Measurements from ENCODE around the gene PLXDC2. TPM values are rescaled to one million over a fixed set of nuclear protein-coding genes. Genes with fewer than 3 reads are reported as not detected.

PLXDC2 gene
- total and polyA plus RNA-seq, 2 donors (not counting 1 experiment from before 2014, with no cell fraction given): 4.2 to 5.1 TPM

- H3K9me3 ChIP-seq (ENCODE audit: control insufficient read depth, insufficient read depth, low read depth, low read length): no peaks in the 10 kb centered on the region
These were observed 312.6 kb downstream of the PLXDC2 start for GRCh38 chr10:20128811-20129210.

GRCh38 chr10:20132816-20133215 is 316.6 kb downstream of the PLXDC2 start:
- Histone ChIP-seq H3K27ac (ENCODE audit: insufficient read depth, low read length) (no peak overlapping the region), H3K36me3 (ENCODE audit: control insufficient read depth, insufficient read depth, low read length) (no peaks in the 10 kb centered on the region), H3K27me3 (ENCODE audit: control insufficient read depth, insufficient read depth, low read length) (no peaks in the 10 kb centered on the region), H2AFZ (ENCODE audit: low read length) (no peak overlapping the region), H3K79me2 (ENCODE audit: control insufficient read depth, insufficient read depth, low read length) (no peaks in the 10 kb centered on the region), H3K4me1 (ENCODE audit: control insufficient read depth, extremely low read depth, insufficient read depth, low read length) (no peaks in the 10 kb centered on the region), H3K4me2 (ENCODE audit: extremely low read depth, insufficient read depth, low read length) (no peak overlapping the region), H3K9ac (ENCODE audit: insufficient read depth, low read length) (no peak overlapping the region), H3K4me3 (replicated peaks in 1 of 4; ENCODE audit: control extremely low read depth in 1 of 4, insufficient read depth in 1 of 4, low read depth in 3 of 4, low read length in 4 of 4) (no peak overlapping the region), H3K9me3 (ENCODE audit: control insufficient read depth, insufficient read depth, low read depth, low read length) (no peaks in the 10 kb centered on the region), H4K20me1 (ENCODE audit: control insufficient read depth, extremely low read depth, insufficient read depth, low read length) (no peaks in the 10 kb centered on the region)
- no peak for DNase-seq (ENCODE audit: low read depth in 2 of 2)
- TF ChIP-seq CTCF (conservative IDR thresholded peaks at IDR 0.05 in 1 of 2, IDR thresholded peaks at IDR 0.05 in 1 of 2; ENCODE audit: low read depth in 1 of 2, low read length in 2 of 2) (no peak), EZH2 (IDR thresholded peaks at IDR 0.05; ENCODE audit: low read length, missing control alignments) (no peak)

More at GRCh38 chr10:20128811-20129210, 312.6 kb downstream of the PLXDC2 start:
- Histone ChIP-seq H3K27ac (ENCODE audit: insufficient read depth, low read length) (no peak overlapping the region), H3K36me3 (ENCODE audit: control insufficient read depth, insufficient read depth, low read length) (no peaks in the 10 kb centered on the region), H3K9ac (ENCODE audit: insufficient read depth, low read length) (no peak overlapping the region), H3K79me2 (ENCODE audit: control insufficient read depth, insufficient read depth, low read length) (no peaks in the 10 kb centered on the region), H3K4me2 (ENCODE audit: extremely low read depth, insufficient read depth, low read length) (no peak overlapping the region), H2AFZ (ENCODE audit: low read length) (no peak overlapping the region), H3K4me1 (ENCODE audit: control insufficient read depth, extremely low read depth, insufficient read depth, low read length) (no peaks in the 10 kb centered on the region), H3K4me3 (replicated peaks in 1 of 4; ENCODE audit: control extremely low read depth in 1 of 4, insufficient read depth in 1 of 4, low read depth in 3 of 4, low read length in 4 of 4) (no peak overlapping the region), H4K20me1 (ENCODE audit: control insufficient read depth, extremely low read depth, insufficient read depth, low read length) (no peaks in the 10 kb centered on the region), H3K27me3 (ENCODE audit: control insufficient read depth, insufficient read depth, low read length) (no peaks in the 10 kb centered on the region)
- TF ChIP-seq EZH2 (IDR thresholded peaks at IDR 0.05; ENCODE audit: low read length, missing control alignments) (no peak), CTCF (conservative IDR thresholded peaks at IDR 0.05 in 1 of 2, IDR thresholded peaks at IDR 0.05 in 1 of 2; ENCODE audit: low read depth in 1 of 2, low read length in 2 of 2) (no peak)
- no peak for DNase-seq (ENCODE audit: low read depth in 2 of 2)

GRCh38 chr10:20133669-20134189 is 317.5 kb downstream of the PLXDC2 start:
- Histone ChIP-seq H3K36me3 (ENCODE audit: control insufficient read depth, insufficient read depth, low read length) (no peaks in the 10 kb centered on the region), H2AFZ (ENCODE audit: low read length) (no peak overlapping the region), H3K4me1 (ENCODE audit: control insufficient read depth, extremely low read depth, insufficient read depth, low read length) (no peaks in the 10 kb centered on the region), H3K27ac (ENCODE audit: insufficient read depth, low read length) (no peak overlapping the region), H4K20me1 (ENCODE audit: control insufficient read depth, extremely low read depth, insufficient read depth, low read length) (no peaks in the 10 kb centered on the region), H3K27me3 (ENCODE audit: control insufficient read depth, insufficient read depth, low read length) (no peaks in the 10 kb centered on the region), H3K79me2 (ENCODE audit: control insufficient read depth, insufficient read depth, low read length) (no peaks in the 10 kb centered on the region), H3K9me3 (ENCODE audit: control insufficient read depth, insufficient read depth, low read depth, low read length) (no peaks in the 10 kb centered on the region), H3K4me3 (replicated peaks in 1 of 4; ENCODE audit: control extremely low read depth in 1 of 4, insufficient read depth in 1 of 4, low read depth in 3 of 4, low read length in 4 of 4) (no peak overlapping the region), H3K9ac (ENCODE audit: insufficient read depth, low read length) (no peak overlapping the region), H3K4me2 (ENCODE audit: extremely low read depth, insufficient read depth, low read length) (no peak overlapping the region)
- TF ChIP-seq EZH2 (IDR thresholded peaks at IDR 0.05; ENCODE audit: low read length, missing control alignments) (no peak), CTCF (conservative IDR thresholded peaks at IDR 0.05 in 1 of 2, IDR thresholded peaks at IDR 0.05 in 1 of 2; ENCODE audit: low read depth in 1 of 2, low read length in 2 of 2) (no peak)
- no peak for DNase-seq (ENCODE audit: low read depth in 2 of 2)
